Smooth muscle cell of the brain vasculature (primary cell): ENCODE measurements around the gene NEBL.
"Not testable (repeated sequence)": the region's sequence is repeated elsewhere in the genome, so short reads cannot be mapped to it uniquely, and the experiment has no call there.

Source experiments
- DNase-seq: peaks from one replicate; pipeline ENCODE4 v3.0.0-alpha.2; 2012; ENCODE audit warnings: low read depth, low spot score

Gene NEBL, protein sequence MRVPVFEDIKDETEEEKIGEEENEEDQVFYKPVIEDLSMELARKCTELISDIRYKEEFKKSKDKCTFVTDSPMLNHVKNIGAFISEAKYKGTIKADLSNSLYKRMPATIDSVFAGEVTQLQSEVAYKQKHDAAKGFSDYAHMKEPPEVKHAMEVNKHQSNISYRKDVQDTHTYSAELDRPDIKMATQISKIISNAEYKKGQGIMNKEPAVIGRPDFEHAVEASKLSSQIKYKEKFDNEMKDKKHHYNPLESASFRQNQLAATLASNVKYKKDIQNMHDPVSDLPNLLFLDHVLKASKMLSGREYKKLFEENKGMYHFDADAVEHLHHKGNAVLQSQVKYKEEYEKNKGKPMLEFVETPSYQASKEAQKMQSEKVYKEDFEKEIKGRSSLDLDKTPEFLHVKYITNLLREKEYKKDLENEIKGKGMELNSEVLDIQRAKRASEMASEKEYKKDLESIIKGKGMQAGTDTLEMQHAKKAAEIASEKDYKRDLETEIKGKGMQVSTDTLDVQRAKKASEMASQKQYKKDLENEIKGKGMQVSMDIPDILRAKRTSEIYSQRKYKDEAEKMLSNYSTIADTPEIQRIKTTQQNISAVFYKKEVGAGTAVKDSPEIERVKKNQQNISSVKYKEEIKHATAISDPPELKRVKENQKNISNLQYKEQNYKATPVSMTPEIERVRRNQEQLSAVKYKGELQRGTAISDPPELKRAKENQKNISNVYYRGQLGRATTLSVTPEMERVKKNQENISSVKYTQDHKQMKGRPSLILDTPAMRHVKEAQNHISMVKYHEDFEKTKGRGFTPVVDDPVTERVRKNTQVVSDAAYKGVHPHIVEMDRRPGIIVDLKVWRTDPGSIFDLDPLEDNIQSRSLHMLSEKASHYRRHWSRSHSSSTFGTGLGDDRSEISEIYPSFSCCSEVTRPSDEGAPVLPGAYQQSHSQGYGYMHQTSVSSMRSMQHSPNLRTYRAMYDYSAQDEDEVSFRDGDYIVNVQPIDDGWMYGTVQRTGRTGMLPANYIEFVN

GRCh38 chr10:20897146-20897825, at the start of gene NEBL:
NEBL (minus strand) TSS chr10:20897311; CDS start chr10:20897205, 106 bp downstream.
- no peak for DNase-seq

GRCh38 chr10:20945546-20946332, 48.6 kb upstream of the NEBL start:
- no peak for DNase-seq

DNA sequence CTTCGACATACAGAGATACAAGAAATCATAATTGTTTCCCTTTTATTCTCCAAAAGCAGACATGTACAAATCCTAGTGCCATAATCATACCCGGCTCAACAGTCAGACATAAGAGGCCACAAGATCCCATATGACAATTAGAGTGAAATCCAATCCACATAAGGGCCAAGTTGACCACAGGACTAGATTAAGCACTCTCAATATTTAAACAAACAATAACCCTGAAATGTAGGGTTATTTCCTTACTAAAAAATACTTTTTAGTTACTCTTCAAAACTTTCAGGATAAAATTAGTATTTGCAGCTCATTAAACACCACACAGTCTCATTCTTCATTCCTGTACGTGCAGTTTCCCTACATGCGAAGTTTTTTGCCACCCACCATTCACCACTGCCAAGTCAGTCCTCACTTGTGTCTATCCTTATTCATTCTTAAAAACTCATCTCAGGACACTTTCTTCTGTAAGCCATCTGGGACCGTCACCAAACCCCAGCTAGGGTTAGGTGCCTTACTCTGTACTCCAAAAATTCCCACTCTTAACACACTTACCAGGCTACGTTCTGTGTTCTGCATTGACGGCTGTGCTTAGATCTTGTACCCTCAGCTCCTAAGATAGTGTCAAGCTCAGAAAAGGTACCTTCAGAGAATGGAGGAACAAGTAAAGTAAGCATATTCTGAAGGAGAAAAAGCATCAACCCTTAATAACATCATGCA, 47.8 kb upstream of the NEBL start:
- DNase-seq: no peak

DNA sequence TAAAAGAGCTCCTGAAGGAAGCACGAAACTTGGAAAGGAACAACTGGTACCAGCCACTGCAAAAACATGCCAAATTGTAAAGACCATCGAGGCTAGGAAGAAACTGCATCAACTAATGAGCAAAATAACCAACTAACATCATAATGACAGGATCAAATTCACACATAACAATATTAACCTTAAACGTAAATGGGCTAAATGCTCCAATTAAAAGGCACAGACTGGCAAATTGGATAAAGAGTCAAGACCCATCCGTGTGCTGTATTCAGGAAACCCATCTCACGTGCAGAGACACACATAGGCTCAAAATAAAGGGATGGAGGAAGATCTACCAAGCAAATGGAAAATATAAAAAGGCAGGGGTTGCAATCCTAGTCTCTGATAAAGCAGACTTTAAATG, 42.3 kb upstream of the NEBL start:
- not testable (repeated sequence) for DNase-seq

DNA sequence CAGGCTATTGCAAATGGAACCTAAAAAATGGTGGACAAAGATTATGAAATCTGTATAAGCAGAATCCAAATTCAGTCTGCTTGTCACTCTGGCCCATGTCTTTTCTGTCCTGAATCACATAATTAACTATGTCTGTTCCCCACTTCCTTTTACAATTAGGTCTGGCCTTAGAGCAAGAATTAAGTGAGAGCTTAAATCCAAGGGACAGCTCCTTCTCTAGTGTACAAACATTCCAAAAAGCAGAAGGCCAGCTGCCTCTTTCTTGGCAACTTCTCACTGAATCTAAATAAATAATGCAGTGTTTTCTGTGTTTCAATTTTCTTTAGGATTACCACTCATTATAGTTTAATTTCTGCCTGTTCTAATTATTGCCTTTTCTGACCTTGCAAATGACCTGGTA, 39.3 kb upstream of the NEBL start:
- no peak for DNase-seq

DNA sequence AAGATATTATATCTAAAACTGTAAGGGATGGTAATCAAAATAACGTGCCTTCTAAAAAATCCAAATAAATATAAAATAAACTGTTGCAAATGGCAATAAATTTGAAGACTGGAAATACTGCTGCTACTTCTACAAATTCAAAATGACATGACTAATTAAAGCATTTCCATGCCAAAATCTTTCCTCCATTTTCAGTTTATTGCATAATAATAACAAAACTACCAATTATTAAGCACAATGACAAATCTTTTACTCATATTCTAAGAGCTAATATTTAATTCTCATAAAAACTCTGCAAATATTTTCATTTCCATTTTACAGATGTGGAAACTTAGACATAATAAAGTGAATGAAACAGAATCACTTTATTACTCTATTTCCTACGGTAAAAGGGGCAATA, 38.8 kb upstream of the NEBL start:
- DNase-seq: no peak

DNA sequence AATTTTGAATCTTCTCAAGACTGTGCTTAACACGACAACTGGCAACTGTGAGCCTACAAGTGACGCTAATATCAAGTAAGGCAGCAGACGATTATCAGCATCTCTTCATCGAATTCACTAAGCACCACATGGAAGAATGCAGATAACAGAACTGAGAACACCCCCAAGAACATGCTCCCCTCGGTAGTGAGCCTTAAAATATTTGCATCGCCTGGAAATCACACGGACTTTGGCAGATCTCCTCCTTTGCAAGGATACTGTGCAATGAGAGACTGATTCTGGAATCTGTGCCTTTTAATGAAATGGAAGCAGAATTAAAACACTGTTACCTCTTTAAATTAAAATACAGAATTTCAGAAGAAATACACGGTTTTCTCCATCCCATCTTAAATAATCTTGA, 38.2 kb upstream of the NEBL start:
- no peak for DNase-seq

- no peak for DNase-seq
Measured at GRCh38 chr10:20933705-20934104, 36.6 kb upstream of the NEBL start.

GRCh38 chr10:20932606-20933126, 35.6 kb upstream of the NEBL start:
- DNase-seq: no peak

DNA sequence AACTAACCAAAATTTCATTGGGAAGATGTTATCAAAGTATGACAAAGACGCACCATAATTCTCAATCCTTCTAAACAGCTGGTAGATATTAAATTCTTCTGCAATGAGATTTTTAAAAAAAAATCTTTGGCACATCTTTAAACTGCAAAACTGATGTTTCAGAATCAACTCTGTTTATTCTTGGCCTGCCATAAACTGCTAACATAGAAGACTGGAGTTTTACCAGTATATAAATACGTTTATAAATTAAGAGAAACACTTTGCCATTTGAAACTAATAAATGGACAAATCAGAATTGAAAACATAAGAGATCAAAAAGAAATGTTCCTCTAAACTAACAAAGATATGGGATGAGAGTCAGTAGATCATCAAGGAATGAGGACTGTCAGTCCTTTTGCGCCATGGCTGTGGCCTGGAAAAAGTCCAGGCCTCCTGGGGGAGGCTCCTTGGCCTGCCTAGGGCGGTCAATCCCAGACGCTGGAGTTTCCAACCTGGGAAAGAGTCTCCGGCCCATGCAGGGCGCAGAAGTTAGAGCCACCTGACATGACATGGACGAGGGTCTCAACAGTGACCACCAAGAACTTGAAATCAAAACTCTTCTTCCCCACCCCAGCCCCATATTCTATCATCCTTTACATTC, 34.2 kb upstream of the NEBL start:
- DNase-seq: no peak

- no peak for DNase-seq
Measured at GRCh38 chr10:20927456-20927855, 30.3 kb upstream of the NEBL start.

DNA sequence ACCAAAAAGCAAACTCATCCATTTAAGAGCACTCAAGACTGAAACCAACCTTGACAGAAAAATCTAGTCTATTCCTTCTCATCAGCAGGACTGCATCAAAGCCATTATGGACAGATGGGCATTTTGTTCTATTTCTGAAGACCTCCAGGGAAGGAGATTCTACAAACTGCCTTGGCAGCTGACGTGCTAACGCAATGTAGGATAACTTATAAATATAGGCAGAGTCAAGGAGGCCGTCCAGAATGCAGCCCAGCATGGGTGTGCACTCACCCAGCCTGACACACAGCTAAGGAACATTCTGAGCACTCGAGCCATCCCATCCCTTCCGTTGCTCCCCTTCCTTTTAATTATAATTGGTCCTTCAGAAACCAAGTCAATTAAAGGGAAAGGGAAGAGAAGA, 25.3 kb upstream of the NEBL start:
- DNase-seq: no peak

DNA sequence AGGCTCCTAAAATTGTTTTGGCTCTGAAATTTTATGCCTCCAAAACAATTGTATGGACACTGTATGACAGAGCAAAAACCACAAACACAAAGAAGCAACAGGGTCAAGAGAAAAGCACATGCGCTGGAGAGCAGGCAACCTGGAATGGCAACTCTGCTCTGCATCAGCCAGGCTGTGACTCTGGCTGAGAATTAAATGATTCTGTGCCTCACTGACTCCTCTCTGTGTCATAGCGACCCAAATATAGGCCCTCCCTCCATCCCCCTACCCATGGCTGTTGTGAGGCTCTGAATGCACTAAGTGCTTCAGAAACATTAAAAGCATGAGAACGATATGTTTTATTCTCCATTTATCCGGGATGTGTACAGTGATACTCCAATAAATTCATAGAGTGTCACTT, 24.9 kb upstream of the NEBL start:
- no peak for DNase-seq

DNA sequence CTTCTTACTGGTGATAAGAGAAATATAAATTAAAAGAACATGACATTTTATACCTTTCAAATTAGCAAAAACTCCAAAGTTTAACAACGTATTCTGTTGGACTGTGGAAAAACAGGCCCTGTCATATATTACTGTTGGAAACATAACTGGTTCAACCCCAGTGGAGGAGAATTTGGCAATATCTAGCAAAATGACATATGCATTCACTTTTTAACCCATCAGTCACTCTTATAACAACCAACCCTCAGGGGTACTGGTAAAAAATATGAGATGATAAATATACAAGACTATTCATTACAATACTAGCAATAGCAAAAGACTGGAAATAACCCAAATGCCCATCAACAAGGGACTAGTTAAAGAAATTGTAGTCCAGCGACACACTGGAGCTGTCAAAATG, 22.9 kb upstream of the NEBL start:
- no peak for DNase-seq

GRCh38 chr10:20919481-20919880, 22.4 kb upstream of the NEBL start:
- no peak for DNase-seq

DNA sequence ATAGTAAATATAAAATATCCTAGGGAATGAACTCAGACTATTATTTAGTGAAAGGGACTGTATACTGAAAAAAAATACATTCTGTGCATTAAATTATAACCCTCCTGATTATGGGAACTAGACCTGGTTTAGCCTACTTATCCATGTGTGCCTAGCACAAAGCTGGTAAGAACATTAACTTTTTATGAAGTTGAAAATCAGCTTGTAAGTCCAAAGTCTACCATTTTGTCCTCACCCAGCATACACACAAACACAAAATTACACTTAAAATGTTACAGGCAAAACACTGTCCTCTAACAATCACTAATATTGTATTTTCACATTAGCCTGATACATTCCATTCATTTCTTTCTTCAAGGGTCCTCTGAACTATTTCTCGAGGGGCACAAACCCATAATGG, 19.9 kb upstream of the NEBL start:
- no peak for DNase-seq

- DNase-seq: no peak
Measured at GRCh38 chr10:20912969-20913368, 15.9 kb upstream of the NEBL start.

DNA sequence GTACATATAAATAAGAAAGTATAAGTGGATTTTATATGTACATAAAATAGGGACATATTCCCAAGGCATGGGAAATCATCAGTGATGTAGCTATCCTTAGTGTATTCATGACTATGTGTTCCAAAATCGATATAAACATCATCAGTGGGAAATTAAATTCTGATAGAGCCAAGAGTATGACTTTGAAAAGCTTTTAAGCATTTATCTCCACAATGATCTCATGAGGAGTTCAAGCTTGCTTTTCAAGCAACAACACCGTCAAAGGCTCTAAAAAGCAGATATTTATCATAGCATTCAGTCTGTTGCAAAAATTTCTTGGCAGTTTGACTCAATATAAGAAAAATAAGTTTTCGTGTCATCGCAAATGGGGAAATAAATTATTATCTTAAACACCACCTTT, 14.5 kb upstream of the NEBL start:
- DNase-seq: no peak

GRCh38 chr10:20909801-20910200, 12.7 kb upstream of the NEBL start:
- no peak for DNase-seq

DNA sequence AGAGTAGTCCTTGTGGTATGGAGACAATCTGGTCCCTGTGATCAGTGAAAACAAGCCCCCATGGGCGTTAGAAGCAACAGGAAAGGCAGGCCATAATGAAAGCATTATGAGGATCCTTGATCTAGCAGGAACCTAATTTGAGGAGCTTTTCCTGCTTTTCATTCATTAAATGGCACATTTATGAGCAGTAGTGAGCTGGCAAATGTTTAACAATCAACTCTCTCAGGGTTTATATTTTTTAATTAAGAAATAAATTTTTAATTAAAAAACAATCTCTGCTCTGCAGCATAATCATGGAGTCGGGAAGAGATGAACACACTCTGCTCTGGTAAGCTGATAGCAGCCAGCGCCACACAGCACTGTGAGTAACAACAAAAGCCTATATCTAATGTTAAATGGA, 11.3 kb upstream of the NEBL start:
- no peak for DNase-seq
